Activated CD4-positive, alpha-beta T cell treated with anti-CD3 and anti-CD28 coated beads, Interleukin-2, amount 50 U/mL, for 1 hour (primary cell): ENCODE results near the gene SAMD13.
A peak's percentile ranks its signal among the peaks of the same experiment; 100 is the strongest.
"Not testable (repeated sequence)": the region's sequence is repeated elsewhere in the genome, so short reads cannot be mapped to it uniquely, and the experiment has no call there.

Experiments used
- DNase-seq: peaks from one replicate; pipeline ENCODE4 v3.0.0-alpha.2; 2020

Gene SAMD13

DNA sequence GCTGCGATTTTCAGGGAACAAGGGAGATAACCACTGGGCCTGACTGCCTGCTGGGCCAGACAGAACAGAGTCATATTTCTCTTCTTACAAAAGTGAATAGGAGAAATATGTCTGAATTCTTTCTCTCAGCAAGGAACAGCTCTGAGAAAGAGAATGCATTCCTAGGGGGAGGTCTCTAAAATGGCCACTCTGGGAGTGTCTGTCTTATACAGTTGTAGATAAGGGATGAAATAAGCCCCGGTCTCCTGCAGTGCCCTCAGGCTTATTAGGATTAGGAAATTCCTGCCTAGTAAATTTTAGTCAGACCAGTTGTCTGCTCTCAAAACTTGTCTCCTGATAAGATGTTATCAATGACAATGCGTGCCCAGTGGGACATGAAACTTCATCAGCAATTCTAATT is 14.1 kb upstream of the SAMD13 start:
- DNase-seq, result not testable (repeated sequence)

DNA sequence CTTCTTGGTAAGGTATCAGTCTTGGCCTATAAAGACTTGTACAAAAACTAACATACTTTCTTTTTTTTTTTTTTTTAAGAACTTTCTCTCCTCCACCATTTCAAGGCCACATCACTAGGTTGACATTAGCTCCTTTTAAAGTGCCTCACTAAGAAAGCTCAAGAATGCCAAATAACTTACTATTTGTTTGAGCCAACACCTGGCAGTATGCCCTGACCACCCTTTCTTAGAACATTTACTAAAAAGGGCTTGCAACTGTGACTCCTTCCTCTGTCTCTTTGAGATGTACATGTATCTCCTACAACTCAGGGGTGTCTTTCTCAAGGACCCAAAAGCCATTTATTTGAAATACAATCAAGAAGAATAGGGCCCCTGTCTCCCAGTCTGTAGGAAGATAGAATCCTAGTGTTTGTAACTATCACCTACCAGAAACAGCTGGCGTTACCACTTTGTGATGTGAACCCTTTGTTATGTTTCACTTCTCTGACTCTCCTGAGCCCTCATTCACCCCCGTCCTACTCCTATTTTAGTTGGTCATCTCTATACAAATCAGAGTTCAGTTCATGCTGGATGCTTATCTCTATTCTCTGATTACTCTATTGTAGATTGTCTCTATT is 12.2 kb upstream of the SAMD13 start:
- DNase-seq, result no peak

DNA sequence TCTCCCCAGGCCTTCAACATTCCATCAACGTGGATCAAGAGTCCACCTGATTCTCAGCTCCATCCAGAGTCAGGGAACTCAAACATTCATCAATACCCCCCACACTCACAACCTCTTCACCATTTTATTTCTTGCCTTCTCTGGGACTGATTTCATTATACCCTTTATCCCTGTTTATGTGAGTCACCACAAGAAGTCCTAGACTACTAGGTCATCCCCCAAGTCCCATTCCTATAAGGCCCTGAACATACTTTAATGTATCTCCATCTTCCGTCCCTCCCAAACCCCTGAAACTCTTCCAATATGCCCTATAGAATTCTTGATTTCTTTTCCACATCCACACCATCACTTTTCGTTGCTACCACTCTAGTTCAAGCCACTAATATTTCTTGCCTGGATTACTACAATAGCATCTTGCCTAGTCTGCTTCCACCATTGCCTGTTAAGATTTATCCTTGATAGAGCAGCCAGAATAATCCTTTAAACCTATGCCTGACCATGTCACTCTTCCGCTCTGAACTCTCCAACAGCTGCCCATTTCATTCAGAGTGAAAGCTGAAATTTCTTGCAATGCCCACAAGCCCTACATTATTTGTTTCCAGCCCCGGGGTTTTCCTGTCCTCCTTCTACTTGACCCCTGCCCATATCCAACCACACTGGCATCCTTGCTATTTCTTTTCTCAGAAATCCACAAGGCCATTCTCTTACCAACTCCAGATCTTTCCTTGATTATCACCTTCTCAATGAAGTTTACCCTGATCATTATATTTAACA is 9.4 kb upstream of the SAMD13 start:
- no peak for DNase-seq

DNA sequence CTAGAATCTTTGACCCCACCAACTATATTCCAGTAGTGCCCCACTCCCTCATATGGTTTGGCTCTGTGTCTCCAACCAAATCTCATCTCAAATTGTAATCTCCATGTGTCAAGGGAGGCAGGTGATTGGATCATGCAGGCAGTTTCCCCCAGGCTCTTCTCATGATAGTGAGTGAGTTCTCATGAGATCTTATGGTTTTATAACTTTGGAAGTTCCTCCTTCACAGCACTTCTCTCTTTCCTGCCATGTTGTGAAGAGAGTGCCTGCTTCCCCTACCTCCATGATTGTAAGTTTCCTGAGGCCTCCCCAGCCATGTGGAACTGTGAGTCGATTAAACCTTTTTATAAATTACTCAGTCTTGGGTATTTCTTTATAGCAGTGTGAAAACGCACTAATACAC is 7.7 kb upstream of the SAMD13 start:
- no peak for DNase-seq

DNA sequence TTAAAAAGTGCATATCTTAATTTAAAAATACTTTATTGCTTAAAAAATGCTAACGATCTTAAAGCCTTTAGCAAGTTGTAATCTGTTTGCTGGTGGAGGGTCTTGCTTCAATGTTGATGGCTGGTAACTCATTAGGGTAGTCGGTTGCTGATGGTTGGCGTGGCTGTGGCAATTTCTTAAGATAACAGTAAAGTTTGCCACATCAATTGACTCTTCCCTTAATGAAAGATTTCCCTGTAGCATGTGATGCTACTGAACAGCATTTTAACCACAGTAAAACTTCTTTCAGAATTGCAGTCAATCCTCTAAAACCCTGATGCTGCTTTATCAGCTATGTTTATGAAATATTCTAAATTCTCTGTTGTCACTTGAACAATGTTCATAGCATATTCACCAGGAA is 6.8 kb upstream of the SAMD13 start:
- DNase-seq, result no peak

DNA sequence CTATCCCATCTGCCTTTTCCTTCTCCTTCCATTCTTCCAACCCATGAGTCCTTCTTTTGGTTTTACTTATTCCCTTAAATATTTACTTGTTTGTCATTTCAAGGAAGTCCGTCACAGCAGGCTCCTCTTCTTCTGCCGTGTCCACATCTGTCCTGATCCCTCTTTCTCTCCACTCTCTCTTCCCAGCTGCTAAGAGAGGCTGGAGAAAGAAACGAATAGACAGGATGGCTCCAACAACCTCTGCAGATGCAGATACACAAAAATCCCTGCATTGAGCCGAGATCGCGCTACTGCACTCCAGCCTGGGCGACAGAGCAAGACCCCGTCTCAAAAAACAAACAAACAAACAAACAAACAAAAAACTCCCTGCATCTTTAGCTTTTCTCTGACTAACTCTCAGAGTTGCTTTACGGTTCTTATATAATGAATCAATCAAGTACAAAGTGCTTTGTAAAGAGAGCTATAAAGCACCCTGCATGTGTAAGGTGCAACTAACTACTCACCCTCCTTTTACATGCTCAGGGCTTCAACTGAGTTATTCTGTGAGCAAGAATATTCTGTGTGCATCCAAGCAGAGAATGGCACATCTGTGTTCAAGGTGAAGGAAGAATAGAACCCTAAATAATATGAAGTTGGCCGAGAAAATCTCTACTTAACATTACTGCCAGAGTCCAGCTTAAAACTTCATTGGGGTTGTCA is 3.8 kb upstream of the SAMD13 start:
- no peak for DNase-seq

DNA sequence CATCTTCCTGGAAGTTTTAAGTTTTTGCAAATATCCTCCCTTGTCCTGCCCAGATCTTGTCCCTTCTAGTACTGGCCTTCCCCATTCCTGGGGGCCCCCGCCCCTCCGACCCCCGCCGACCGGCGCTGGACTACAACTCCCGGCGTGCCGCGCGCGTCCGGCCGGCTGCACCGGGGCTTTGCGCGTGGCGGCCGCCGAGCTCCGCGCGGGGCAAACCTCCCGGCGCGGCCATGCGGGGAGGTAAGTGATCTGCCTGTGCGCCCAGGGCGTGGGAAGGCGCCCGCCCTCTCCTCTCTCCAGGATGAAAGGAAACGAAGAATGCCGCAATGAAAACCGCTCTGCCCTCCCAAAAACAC is 3.2 kb upstream of the SAMD13 start:
- DNase-seq, result peak; percentile 26

DNA sequence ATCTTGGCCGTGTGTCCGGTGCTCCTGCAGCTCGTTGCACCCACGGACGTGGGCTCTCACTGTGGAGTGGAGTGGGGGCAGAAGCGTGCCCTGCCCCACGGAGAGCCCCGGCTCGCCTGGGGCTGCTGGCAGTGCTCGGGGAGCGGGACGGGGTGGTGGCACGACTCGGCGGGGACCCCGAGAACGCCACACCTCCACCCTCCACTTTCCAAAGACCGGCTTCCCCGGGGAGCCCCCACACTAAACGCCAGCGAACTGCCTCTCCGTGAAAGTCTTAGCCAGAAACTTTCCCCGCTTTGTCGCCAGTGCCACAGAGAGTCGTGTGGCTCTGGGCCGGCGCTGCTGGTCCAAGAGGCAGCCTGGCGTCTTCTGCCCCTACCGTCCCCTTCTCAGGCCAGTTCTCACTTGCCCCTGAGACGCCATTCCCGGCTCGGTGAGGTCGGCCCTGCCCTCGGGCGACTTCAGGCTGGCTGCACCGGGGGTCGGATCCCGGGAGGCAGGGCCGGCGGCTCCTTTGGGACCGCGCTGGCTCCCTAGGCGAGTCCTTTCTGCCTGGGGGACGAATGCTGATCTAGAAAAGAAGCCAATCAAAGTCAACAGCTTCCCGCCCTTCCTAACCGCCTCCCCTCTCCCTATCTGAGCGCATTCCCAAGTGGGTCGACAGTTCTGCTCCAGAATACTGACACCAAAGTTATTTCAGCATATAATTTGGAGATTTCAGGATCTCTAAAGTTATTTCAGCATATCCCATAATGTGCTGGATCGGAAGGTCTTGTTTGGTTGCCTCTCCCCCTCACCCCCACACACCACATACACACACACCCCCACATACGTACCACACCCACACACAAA is 2.6 kb upstream of the SAMD13 start:
- DNase-seq, result peak; percentile 11

DNA sequence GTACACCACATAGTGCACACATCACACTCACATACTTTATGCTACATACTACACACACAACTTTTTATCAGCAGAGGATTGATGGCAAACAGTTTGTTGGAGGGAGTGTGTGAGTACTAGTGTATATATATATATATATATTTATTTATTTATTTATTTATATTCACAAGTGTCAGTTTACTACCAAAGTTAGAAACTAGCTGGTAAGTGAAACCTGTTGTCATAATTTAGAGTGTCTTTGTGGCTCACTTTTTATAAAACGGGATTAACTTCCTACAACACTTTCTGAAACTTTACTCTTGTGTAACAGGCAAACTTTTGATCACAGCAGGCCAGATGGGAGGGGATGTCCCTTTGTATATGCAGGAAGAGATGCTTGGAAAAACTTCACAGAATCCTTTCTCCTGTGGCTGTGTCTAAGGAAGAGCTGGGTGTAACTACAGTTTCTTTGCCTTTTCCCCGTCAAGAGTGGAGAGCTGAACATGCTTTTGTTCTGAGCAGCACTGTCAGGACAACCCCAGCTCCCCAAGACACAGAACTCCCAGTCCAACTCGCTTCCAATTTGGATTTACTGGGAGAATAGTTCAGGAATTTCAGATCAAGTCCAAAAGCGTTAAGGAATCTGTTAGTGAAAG is 1.9 kb upstream of the SAMD13 start:
- DNase-seq, result no peak

DNA sequence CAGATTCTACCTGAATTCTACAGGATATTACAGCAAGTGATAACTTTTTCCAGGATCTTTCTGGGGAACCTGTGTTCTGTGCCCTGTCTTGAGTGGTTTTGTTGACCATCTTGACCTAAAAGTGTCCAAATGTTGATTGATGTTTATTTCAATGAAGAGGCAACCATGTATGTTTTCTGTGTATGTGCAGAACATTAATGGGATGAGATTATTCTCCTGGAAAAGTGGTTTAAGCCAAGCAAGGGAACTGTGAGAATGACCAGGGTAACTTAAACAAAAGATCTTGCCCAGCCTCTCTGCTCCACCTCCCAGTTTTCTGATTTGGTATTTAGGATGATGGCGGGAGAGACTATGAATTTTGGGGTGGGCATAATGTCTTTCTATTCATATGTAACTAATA is 1.0 kb upstream of the SAMD13 start:
- DNase-seq, result no peak

DNA sequence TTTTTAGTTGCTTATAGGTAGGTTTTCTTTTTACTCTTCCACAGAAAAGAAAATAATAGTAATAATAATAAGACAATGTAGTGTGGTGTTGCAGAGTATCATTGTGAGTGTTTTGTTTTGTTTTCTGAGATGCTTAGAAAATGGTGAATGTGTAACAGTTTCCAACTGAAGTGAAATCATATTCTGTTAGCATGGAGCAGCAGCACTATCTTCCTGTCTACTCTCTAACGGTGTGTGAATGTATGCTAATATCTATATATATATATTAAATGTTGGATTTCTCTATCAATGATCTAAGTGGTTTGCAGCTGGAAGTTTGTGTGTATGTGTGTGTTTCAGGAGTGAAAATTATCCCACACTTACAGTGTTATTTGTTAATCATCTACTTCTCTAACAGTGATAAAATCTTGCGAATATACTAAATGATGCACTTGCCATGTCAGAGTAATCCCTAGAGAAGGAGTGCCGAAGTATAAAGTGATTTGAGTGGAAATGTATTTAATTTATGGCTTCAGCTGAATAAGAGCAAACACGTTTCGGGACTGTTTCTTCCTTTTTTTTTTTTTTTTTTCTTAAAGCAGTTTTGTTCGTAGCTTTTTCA is 377 bp downstream of the SAMD13 start:
- no peak for DNase-seq

DNA sequence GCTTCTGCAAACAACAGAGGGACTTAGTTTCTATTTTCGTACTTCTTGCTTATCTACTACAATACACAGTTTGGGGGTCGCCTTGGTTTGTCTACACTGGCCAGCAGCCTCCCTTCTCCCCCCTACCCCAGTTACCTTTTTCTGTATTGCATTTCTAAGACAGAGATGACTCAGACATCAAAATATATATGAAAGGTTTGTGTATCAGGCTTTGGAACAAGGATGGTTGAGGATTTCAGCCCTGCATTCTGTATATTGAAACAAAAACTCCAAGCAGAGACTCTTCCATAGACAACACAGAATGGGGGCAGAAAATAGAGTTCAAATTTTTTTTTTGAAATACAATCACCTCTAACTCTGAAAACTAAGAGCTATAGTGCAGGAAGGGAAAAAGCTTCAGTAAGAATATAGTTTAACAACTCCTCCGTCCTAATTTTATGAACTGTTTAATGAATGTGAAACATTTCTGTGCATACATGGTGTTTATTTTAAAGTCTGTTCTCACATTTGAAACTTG is 1.9 kb downstream of the SAMD13 start:
- no peak for DNase-seq

DNA sequence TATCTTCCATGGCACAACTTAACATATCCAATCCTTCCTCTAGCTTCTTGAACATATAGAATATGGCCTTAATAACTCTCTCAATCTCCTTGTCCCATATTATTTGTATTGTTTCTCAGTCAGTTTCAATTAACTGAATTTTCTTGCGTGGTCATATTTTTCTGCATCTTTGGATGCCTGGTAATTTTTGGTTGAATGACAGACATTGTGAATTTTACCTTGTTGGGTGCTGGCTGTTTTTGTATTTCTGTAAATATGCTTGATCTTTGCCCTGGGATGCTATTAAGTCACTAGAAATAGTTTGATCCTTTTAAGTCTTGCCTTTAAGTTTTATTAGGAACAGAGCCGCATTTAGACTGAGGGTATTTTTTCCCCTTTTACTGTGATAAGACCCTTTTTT is 5.9 kb downstream of the SAMD13 start:
- no peak for DNase-seq

DNA sequence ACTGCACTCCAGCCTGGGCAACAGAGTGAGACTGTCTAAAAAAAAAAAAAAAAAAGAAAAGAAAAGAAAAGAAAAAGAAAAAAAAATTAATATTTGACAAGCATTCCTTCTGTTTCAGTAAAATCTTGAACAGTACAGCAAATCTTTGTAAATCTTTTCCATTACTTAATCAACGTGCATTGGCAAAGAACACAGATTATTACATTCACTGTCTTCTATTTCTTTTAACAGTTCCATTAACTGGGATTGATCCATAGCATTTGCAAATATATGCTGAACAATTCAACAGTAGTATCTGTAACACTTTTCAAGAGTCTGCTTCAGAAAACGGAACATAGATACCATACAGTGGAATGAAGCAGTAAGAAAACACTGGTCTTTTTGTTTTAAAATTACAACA is 9.8 kb downstream of the SAMD13 start:
- DNase-seq, result no peak

DNA sequence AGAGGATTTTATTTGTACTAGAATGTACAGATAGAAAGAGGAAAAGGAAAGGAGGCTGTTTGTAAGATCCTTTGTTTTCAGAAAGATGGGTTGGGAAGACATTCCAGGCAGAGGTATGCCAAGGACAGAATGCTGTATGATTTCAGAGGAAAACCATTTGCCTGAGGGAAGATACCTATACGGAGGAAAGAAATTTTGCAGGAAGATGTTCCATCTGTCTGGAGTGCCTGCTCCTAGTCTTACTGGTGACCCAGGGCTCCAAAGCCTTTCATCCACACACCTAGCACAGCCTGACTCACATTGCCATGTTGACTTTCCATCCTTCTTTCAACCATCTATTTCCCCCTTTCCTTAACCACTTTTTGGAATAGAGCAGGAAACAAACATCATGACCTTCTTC is 18.2 kb downstream of the SAMD13 start:
- no peak for DNase-seq

DNA sequence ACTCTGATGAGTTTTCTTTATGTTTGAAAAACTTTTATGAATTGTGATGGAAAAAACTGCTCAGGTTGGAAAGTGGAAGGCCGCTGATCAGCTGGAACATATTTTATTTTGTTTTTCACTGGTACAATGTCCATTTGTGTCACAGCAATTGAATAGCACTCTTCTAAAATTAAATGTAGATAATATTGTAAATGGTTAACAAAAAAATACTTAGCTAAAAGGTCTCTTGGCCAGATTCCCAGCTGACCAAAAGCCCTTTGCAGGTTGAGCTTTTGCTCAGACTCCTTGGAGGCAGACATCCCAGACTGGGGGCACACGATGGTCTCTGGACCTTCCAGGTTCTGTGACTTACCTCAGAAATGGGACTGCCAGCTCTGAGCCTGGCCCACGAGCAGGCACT is 26.3 kb downstream of the SAMD13 start:
- DNase-seq, result no peak

DNA sequence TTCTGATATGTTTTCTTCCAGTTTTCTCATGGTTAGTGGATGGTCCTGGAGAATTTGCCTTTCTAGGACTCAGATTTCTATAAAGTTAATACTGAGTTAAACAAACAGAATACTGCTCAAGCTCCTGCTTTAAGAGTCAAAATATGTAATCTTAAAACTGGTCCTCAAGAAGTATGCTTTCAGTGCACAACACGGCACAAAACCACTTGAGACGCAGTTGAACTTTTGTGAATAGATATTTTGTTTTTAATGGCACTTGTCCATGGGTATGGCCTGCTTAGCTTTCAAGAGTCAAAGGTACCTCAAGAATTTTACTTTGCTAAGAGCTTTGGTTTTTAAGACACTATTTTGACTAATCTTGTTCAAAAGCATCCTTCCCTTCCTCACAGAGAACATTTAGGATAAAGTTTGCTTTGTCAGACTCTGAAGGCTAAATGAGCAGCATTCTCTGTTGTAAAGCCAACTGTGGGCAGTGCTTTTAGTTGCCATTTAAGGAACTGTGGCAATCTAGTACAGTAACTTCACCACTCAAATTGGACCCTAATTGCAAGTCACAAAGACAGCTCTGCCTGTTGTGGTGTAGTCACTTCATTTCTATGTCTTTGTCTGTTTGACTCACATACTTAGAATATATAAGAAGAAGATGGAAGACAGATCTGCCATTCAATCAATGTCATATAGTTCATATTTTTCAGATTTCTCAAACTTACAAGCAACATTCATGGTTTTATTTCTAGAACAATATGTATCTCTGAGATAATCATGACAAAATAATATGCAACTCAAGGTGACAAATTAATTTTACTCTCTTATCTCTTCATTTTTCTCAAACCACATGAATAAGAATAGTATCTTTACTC is 28.8 kb downstream of the SAMD13 start:
- DNase-seq, result no peak

DNA sequence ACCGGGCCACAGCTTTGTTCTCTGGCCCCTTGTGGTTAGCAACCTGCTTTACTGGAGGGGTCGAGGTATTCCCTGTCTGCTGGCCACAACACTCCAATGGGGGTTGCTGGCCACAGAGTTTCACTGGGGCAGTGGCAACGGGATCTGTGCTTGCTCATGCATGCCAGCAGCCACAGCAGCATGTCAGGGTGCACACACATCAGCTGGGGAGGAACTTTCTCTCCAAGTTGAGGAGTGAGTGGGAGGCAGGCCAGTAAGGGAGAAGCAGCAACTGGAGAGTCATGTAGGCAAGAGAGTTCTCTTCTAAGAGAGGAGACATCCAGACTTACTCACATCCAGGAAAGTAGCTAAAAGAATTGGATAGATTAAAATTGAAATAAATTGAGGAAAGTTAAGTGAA is 38.0 kb downstream of the SAMD13 start:
- DNase-seq, result no peak

DNA sequence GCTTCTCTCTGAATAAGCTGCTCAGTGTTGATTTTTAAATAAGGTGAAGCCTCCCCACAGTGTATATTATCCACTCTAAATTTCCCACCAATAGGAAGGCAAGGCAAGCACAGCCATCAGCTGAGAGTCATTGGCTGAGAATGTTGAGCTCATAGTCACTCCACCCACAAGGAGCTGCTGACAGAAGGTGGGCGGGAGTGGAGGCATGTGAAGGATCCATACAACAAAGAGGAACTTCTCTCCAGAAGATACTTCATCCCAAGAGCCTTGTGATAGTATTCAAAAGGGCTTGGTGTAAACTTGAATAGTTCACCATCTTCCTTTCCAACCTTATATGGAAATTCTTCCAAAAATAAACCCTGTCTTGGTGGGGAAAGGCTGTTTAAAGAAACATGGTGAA is 42.8 kb downstream of the SAMD13 start:
- no peak for DNase-seq

DNA sequence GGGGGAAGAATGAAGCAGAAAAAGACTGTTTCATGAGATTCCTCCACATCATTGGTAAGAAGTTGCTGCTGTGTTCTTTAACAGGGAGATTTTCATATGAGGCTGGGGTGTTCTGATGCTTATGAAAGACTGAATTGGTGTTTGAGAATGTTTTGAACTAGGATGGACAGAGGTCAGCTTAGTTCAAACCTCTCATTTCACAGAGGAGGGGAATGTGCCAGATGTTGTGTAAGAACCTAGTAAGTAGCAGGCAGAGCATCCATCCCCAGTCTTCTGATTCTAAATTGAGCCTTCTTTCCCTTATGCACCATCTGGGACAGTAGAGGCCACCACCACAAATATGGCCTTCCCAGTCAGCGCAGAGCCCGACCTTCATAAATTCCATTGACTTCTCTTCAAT is 43.7 kb downstream of the SAMD13 start:
- DNase-seq, result no peak

DNA sequence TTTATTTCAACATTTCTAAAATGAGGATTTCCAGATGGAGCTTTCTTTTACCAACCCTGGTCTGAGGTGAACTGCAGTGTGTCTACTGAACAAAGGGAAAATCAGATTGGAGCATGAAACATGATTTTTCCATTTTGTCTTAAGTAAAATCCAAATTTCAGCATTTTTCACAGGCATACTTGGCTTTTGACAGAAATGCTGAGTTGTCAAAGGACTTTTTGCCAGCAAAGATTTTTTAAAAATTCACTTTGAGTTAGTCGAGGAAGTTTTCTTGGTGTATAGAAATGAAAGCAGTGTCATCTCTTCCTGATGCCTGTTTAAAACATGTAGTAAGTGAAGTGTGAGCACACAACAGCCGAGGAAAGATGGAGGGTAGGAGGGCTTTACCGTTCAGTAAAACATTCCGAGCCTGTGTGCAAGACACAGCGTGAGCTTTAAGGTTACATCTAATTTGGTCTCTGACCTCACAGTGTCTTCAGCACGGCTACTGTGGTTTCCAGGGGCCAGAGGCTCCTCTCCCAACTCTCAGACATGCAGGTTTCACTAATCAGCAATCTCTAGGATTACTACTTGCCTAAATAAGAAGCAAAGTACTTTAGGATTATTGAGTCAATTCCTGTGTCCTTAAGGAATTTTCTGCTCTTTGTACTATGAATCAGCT is 45.9 kb downstream of the SAMD13 start:
- no peak for DNase-seq
